G401 (cell line): ENCODE results near the gene CLTCL1. TPM values are rescaled to one million over a fixed set of nuclear protein-coding genes. Genes with fewer than 3 reads are reported as not detected.

ENCODE experiments used
- DNase-seq: peaks from one replicate; pipeline ENCODE4 v3.0.0-alpha.2; 2015; ENCODE audit warnings: low spot score
- in situ Hi-C: cut with HindIII; loops from 2 replicates; pipeline ENCODE4 v1.10.0; 2016; ENCODE audit warnings: low sequenced_read_pairs, mixed read lengths
- total RNA-seq: library from RNA; depleted of rRNA; stranded (reverse); fragments of >200 nt; shearing (Covaris generic); gene quantifications from 2 replicates; pipeline ENCODE4 v1.2.3, GENCODE V29; 2014

The CLTCL1 gene
- total RNA-seq, 1 experiment from 2014 or later, result 9.4 TPM

GRCh38 chr22:19146215-19146968 lies 145.1 kb downstream of the CLTCL1 start:
- in situ Hi-C loops, result no loop called here
- no peak for DNase-seq

GRCh38 chr22:19143967-19144400 lies 147.5 kb downstream of the CLTCL1 start:
- DNase-seq, result peak; percentile 10
- in situ Hi-C loops, result no loop called here

GRCh38 chr22:19143212-19143611 lies 148.3 kb downstream of the CLTCL1 start:
- no peak for DNase-seq
- in situ Hi-C loops, result no loop called here

GRCh38 chr22:19142394-19142793 lies 149.1 kb downstream of the CLTCL1 start:
- in situ Hi-C loops, result no loop called here
- no peak for DNase-seq

GRCh38 chr22:19139974-19140373 lies 151.5 kb downstream of the CLTCL1 start:
- no peak for DNase-seq
- in situ Hi-C loops, result no loop called here

GRCh38 chr22:19139001-19139356 lies 152.5 kb downstream of the CLTCL1 start:
- DNase-seq, result no peak
- in situ Hi-C loops, result no loop called here

GRCh38 chr22:19138217-19139000 lies 153.1 kb downstream of the CLTCL1 start:
- DNase-seq, result no peak
- in situ Hi-C loops, result no loop called here

- no peak for DNase-seq
- in situ Hi-C loops, result no loop called here
Observed at GRCh38 chr22:19137384-19138216, 153.9 kb downstream of the CLTCL1 start.

GRCh38 chr22:19136915-19137314 lies 154.6 kb downstream of the CLTCL1 start:
- in situ Hi-C loops, result no loop called here
- DNase-seq, result no peak

- no peak for DNase-seq
- in situ Hi-C loops, result no loop called here
Observed at GRCh38 chr22:19134874-19135273, 156.6 kb downstream of the CLTCL1 start.

- in situ Hi-C loops, result no loop called here
- no peak for DNase-seq
Observed at GRCh38 chr22:19134176-19134831, 157.2 kb downstream of the CLTCL1 start.

- no peak for DNase-seq
- in situ Hi-C loops, result no loop called here
Observed at GRCh38 chr22:19133561-19133960, 158.0 kb downstream of the CLTCL1 start.

GRCh38 chr22:19132693-19133400 lies 158.7 kb downstream of the CLTCL1 start:
- no peak for DNase-seq
- in situ Hi-C loops, result no loop called here

GRCh38 chr22:19132153-19132552 lies 159.4 kb downstream of the CLTCL1 start:
- in situ Hi-C loops, result no loop called here

GRCh38 chr22:19131685-19132015 lies 159.9 kb downstream of the CLTCL1 start:
- in situ Hi-C loops, result no loop called here
- no peak for DNase-seq

More at GRCh38 chr22:19132153-19132552, 159.4 kb downstream of the CLTCL1 start:
- DNase-seq, result no peak

GRCh38 chr22:19130959-19131684 lies 160.4 kb downstream of the CLTCL1 start, which contains the start of gene TSSK2:
TSSK2 (plus strand) TSS chr22:19131308; CDS start chr22:19131400, 92 bp downstream.
- DNase-seq, result no peak
- in situ Hi-C loops, result no loop called here

GRCh38 chr22:19129871-19130270 lies 161.6 kb downstream of the CLTCL1 start:
- in situ Hi-C loops, result no loop called here
- no peak for DNase-seq
